ENCODE results near the gene IRF8. TPM values are rescaled to one million over a fixed set of nuclear protein-coding genes. Genes with fewer than 3 reads are reported as not detected.
"Not testable (repeated sequence)": the region's sequence is repeated elsewhere in the genome, so short reads cannot be mapped to it uniquely, and the experiment has no call there.

IRF8 gene
- total RNA-seq, 1 experiment from 2014 or later: 0.19 TPM

DNA sequence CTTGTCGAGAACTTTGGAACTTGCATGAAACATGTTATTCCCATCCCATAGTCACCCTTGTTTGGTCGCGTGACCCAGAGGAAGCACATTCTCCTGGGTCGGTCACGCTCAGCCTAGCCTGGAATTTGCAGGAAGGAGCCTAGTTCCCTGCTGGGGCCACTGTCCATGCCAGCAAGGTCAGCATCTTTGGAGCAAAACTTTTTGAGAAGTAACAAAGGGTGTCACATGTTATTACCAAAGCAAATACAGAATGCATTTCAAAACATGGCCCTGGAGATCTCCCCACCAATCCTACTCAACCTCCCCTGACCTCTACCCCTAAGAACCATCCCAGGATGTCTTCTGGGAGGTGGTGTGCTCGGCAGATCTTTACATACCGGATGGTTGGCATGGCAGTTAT, 26.2 kb upstream of the IRF8 start:
- DNase-seq (ENCODE audit: low spot score): no peak
- Histone ChIP-seq H3K4me1 (ENCODE audit: insufficient read depth, low read length, poor library complexity, severe bottlenecking) (no peaks in the 10 kb centered on the region), H3K4me3 (ENCODE audit: low read depth, low read length, poor library complexity, severe bottlenecking) (no peak overlapping the region), H3K9me3 (ENCODE audit: low read depth, low read length, poor library complexity, severe bottlenecking) (no peaks in the 10 kb centered on the region), H3K27ac (ENCODE audit: low read depth, low read length, poor library complexity, severe bottlenecking) (no peak overlapping the region), H3K27me3 (replicated peaks; ENCODE audit: insufficient read depth, low read depth, low read length, poor library complexity) (peaks cover 55% of the 10 kb centered on the region), H3K36me3 (ENCODE audit: insufficient read depth, low read length, poor library complexity, severe bottlenecking) (no peaks in the 10 kb centered on the region)
- intact Hi-C loops (cut with micrococcal nuclease; ENCODE audit: unreplicated experiment): no loop called here
- BruUV-seq (replicated peaks): no TSS peak
- TF ChIP-seq EZH2 (IDR thresholded peaks at IDR 0.05; ENCODE audit: borderline replicate concordance, low read depth, low read length, poor library complexity, severe bottlenecking): no peak
- TF ChIP-seq, protein P1, sequence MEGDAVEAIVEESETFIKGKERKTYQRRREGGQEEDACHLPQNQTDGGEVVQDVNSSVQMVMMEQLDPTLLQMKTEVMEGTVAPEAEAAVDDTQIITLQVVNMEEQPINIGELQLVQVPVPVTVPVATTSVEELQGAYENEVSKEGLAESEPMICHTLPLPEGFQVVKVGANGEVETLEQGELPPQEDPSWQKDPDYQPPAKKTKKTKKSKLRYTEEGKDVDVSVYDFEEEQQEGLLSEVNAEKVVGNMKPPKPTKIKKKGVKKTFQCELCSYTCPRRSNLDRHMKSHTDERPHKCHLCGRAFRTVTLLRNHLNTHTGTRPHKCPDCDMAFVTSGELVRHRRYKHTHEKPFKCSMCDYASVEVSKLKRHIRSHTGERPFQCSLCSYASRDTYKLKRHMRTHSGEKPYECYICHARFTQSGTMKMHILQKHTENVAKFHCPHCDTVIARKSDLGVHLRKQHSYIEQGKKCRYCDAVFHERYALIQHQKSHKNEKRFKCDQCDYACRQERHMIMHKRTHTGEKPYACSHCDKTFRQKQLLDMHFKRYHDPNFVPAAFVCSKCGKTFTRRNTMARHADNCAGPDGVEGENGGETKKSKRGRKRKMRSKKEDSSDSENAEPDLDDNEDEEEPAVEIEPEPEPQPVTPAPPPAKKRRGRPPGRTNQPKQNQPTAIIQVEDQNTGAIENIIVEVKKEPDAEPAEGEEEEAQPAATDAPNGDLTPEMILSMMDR (conservative IDR thresholded peaks at IDR 0.05; ENCODE audit: low read depth, low read length): no peak
- POLR2A ChIA-PET (ENCODE audit: low non-redundant PET): no interaction called here
- CTCF ChIA-PET: no interaction called here

DNA sequence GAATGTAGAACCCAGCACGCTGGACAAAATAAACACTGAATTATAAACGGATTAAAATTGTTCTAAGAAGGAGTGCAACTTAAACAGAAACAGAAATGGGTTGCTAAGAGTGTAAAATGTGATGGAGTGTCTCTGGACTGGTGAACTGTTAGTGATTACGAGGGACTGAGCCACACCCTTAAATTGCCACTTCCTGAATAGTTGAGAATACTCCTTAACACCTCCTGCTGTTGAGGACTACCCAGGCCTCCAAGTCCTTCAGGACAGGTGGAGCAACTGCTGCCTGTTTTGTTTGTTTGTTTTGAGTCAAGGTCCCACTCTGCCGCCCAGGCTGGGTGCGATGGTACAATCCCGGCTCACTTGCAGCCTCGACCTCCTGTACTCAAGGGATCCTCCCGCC, 25.8 kb upstream of the IRF8 start:
- CTCF ChIA-PET: no interaction called here
- Histone ChIP-seq H3K36me3 (ENCODE audit: insufficient read depth, low read length, poor library complexity, severe bottlenecking) (no peaks in the 10 kb centered on the region), H3K4me3 (ENCODE audit: low read depth, low read length, poor library complexity, severe bottlenecking) (no peak overlapping the region), H3K4me1 (ENCODE audit: insufficient read depth, low read length, poor library complexity, severe bottlenecking) (no peaks in the 10 kb centered on the region), H3K9me3 (ENCODE audit: low read depth, low read length, poor library complexity, severe bottlenecking) (no peaks in the 10 kb centered on the region), H3K27me3 (replicated peaks; ENCODE audit: insufficient read depth, low read depth, low read length, poor library complexity) (peaks cover 55% of the 10 kb centered on the region), H3K27ac (ENCODE audit: low read depth, low read length, poor library complexity, severe bottlenecking) (no peak overlapping the region)
- intact Hi-C loops (cut with micrococcal nuclease; ENCODE audit: unreplicated experiment): no loop called here
- TF ChIP-seq, protein P1 (conservative IDR thresholded peaks at IDR 0.05; ENCODE audit: low read depth, low read length): no peak
- no peak for TF ChIP-seq EZH2 (IDR thresholded peaks at IDR 0.05; ENCODE audit: borderline replicate concordance, low read depth, low read length, poor library complexity, severe bottlenecking)
- POLR2A ChIA-PET (ENCODE audit: low non-redundant PET): no interaction called here
- no peak for DNase-seq (ENCODE audit: low spot score)
- BruUV-seq (replicated peaks): no TSS peak

GRCh38 chr16:85874031-85874430, 24.9 kb upstream of the IRF8 start:
- H3K4me3 ChIP-seq (ENCODE audit: low read depth, low read length, poor library complexity, severe bottlenecking); POLR2A ChIA-PET (ENCODE audit: low non-redundant PET); H3K36me3 ChIP-seq (ENCODE audit: insufficient read depth, low read length, poor library complexity, severe bottlenecking); intact Hi-C loops (cut with micrococcal nuclease; ENCODE audit: unreplicated experiment); BruUV-seq (replicated peaks); H3K9me3 ChIP-seq (ENCODE audit: low read depth, low read length, poor library complexity, severe bottlenecking); H3K4me1 ChIP-seq (ENCODE audit: insufficient read depth, low read length, poor library complexity, severe bottlenecking); DNase-seq (ENCODE audit: low spot score); H3K27ac ChIP-seq (ENCODE audit: low read depth, low read length, poor library complexity, severe bottlenecking); CTCF ChIA-PET: not testable (repeated sequence)
- H3K27me3 ChIP-seq (replicated peaks; ENCODE audit: insufficient read depth, low read depth, low read length, poor library complexity): peaks cover 47% of the 10 kb centered on the region

GRCh38 chr16:85878407-85878806, 20.6 kb upstream of the IRF8 start:
- no peak for DNase-seq (ENCODE audit: low spot score)
- POLR2A ChIA-PET (ENCODE audit: low non-redundant PET): no interaction called here

More at GRCh38 chr16:85878407-85878806, 20.6 kb upstream of the IRF8 start:
- BruUV-seq (replicated peaks): no TSS peak
- CTCF ChIA-PET: no interaction called here
- Histone ChIP-seq H3K36me3 (ENCODE audit: insufficient read depth, low read length, poor library complexity, severe bottlenecking) (no peaks in the 10 kb centered on the region), H3K4me3 (ENCODE audit: low read depth, low read length, poor library complexity, severe bottlenecking) (no peak overlapping the region), H3K27ac (ENCODE audit: low read depth, low read length, poor library complexity, severe bottlenecking) (no peak overlapping the region), H3K4me1 (ENCODE audit: insufficient read depth, low read length, poor library complexity, severe bottlenecking) (no peaks in the 10 kb centered on the region), H3K9me3 (ENCODE audit: low read depth, low read length, poor library complexity, severe bottlenecking) (no peaks in the 10 kb centered on the region), H3K27me3 (replicated peaks; ENCODE audit: insufficient read depth, low read depth, low read length, poor library complexity) (peaks cover 31% of the 10 kb centered on the region)
- intact Hi-C loops (cut with micrococcal nuclease; ENCODE audit: unreplicated experiment): no loop called here
- TF ChIP-seq, protein P1 (conservative IDR thresholded peaks at IDR 0.05; ENCODE audit: low read depth, low read length): no peak
- no peak for TF ChIP-seq EZH2 (IDR thresholded peaks at IDR 0.05; ENCODE audit: borderline replicate concordance, low read depth, low read length, poor library complexity, severe bottlenecking)

Data from A673 (cell line).